T-cell (primary cell): ENCODE results near the gene TXNRD1. TPM values are rescaled to one million over a fixed set of nuclear protein-coding genes. Genes with fewer than 3 reads are reported as not detected.
A peak's percentile ranks its signal among the peaks of the same experiment; 100 is the strongest.

Experiments used
- ATAC-seq, 4 experiments: fragments of 200-7000 bp in 3 of 4; fragments of 150-1000 bp in 1 of 4; cut with Tn5 transposase; replicated peaks in 1 of 4; 1 replicate in 3 of 4; 2 replicates in 1 of 4; pipeline ENCODE4 v1.10.0; 2021; ENCODE audit warnings: moderate library complexity in 3 of 4, mild to moderate bottlenecking in 2 of 4, moderate number of reproducible peaks in 1 of 4
- CTCF ChIA-PET, 2 donors: fragments of 300-600 bp; sonication (Branson Sonifier 250); formaldehyde crosslinking; loops; one replicate each; lab custom pipeline; 2022; ENCODE audit warnings: antibody characterized with exemption in 2 of 2; lab: Charles Lee
- POLR2A ChIA-PET, 2 donors: fragments of 300-600 bp; sonication (Branson Sonifier 250); formaldehyde crosslinking; loops; one replicate each; lab custom pipeline; 2022; ENCODE audit warnings: antibody characterized with exemption in 2 of 2; lab: Charles Lee
- DNase-seq, 35 experiments: peaks; one replicate each; pipeline versions ENCODE4 v3.0.0 to v3.0.0-alpha.2; 2013 to 2023
- H3K27ac ChIP-seq: one replicate; pipeline ENCODE4 v1.5.1; 2013; ENCODE audit warnings: low read length
- H3K27me3 ChIP-seq, 2 experiments: replicated peaks in 1 of 2; 1 replicate in 1 of 2; 2 replicates in 1 of 2; pipeline versions ENCODE4 v1.6.1 to v1.7.0; 2013; ENCODE audit warnings: low read length in 1 of 2, mixed read lengths in 1 of 2; ENCODE audit not compliant: control insufficient read depth in 2 of 2, insufficient read depth in 2 of 2; ENCODE audit errors: extremely low read depth in 1 of 2
- H3K36me3 ChIP-seq, 2 donors: 1 replicate in 1 of 2; 2 replicates in 1 of 2; pipeline versions ENCODE4 v1.6.1 to v1.7.0; 2013; ENCODE audit warnings: low read length in 1 of 2; ENCODE audit not compliant: control insufficient read depth in 2 of 2, insufficient read depth in 1 of 2; ENCODE audit errors: extremely low read depth in 1 of 2
- H3K4me1 ChIP-seq, 2 experiments: 1 replicate in 1 of 2; 2 replicates in 1 of 2; pipeline versions ENCODE4 v1.6.1 to v1.7.0; 2013; ENCODE audit warnings: low read length in 2 of 2, mixed read lengths in 1 of 2; ENCODE audit not compliant: insufficient read depth in 2 of 2, control insufficient read depth in 1 of 2; ENCODE audit errors: extremely low read depth in 1 of 2
- H3K4me3 ChIP-seq, 2 donors: 1 replicate in 1 of 2; 2 replicates in 1 of 2; pipeline versions ENCODE4 v1.5.1 to v1.7.0; 2013; ENCODE audit warnings: mild to moderate bottlenecking in 2 of 2, low read length in 1 of 2, moderate library complexity in 1 of 2; ENCODE audit not compliant: control insufficient read depth in 1 of 2; ENCODE audit errors: extremely low read depth in 1 of 2
- H3K9me3 ChIP-seq: 2 replicates; pipeline ENCODE4 v1.7.0; 2013
- H3K27ac Mint-ChIP-seq, 2 donors: one replicate each; pipeline ENCODE4 v1.8.0; 2020 to 2021; ENCODE audit warnings: mild to moderate bottlenecking in 2 of 2, mixed read lengths in 2 of 2
- H3K27me3 Mint-ChIP-seq, 2 donors: one replicate each; pipeline ENCODE4 v1.8.0; 2021 to 2022; ENCODE audit warnings: mixed read lengths in 2 of 2
- H3K36me3 Mint-ChIP-seq: one replicate; pipeline ENCODE4 v1.8.0; 2021; ENCODE audit warnings: mixed read lengths
- H3K4me1 Mint-ChIP-seq, 3 donors: one replicate each; pipeline ENCODE4 v1.8.0; 2020 to 2022; ENCODE audit warnings: mixed read lengths in 3 of 3, mild to moderate bottlenecking in 1 of 3
- H3K4me3 Mint-ChIP-seq, 3 donors: one replicate each; pipeline ENCODE4 v1.8.0; 2020 to 2022; ENCODE audit warnings: mild to moderate bottlenecking in 3 of 3, mixed read lengths in 3 of 3, moderate library complexity in 3 of 3
- H3K9me3 Mint-ChIP-seq, 3 donors: one replicate each; pipeline ENCODE4 v1.8.0; 2020 to 2022; ENCODE audit warnings: mixed read lengths in 3 of 3
- WGBS: methylation state at CpG from one replicate; pipeline ENCODE4 v1.1.5; 2013; ENCODE audit warnings: missing lambda C conversion rate; ENCODE audit not compliant: insufficient coverage; 5-methylcytosine and 5-hydroxymethylcytosine counted together
- total RNA-seq, 35 experiments: library from RNA in 6 of 35; stranded (reverse) in 6 of 35; fragments of 120-200 nt in 1 of 35; gene quantifications; one replicate each; pipeline versions ENCODE4 v1.2.1 to v1.2.4 and lab custom pipeline; 2013 to 2026

TXNRD1 gene
- total RNA-seq, 5 donors from 2014 or later (not counting 1 experiment from before 2014, with no cell fraction given), result 33.1 to 91.7 (median 68.9) TPM

DNA sequence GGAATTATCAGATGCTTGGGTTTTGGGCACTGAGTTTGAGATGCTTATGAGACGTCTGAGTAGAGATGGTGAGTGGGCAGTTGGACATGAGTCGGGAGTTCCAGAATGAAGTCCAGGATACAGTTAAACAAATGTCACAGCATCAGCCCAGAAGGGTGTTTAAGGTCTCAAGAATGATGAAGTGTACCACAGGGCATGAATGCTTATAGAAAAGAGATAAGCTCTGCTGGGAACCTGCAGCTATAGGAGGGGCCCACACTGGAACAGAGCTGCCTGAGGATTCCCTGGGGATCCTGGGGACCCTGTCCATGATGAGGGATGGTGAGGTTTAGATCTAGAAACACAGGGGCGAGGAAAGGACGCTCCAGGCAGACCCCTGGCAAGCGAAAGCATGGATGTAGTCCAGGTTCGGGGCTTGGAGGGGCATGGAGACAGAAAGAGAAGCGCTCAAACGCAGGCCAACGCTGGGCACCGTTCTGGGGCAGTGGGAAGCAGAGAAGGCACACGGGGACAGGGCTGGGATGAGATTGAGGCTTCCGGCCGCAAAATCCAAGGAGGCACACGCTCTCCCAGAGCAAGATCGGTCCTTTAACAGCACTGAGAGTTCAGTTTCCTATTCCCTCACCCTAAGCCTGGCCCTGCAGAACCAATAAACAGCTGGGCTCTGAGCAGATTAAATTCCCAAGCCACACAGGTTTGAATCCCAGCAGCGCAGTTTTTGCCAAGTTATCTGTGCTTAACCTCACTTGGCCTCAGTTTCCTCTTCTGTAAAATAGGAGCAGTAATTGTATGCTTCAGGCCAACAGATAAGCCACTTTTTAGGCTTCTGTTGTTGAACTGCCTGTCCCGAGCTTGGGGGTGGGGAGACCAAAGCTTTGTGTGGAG is 140.9 kb downstream of the TXNRD1 start:
- ATAC-seq, result no peak
- Histone ChIP-seq H3K27ac (no peak overlapping the region), H3K4me3 (no peak overlapping the region), H3K36me3 (peaks cover 0 to 5% of the 10 kb centered on the region in 2 donors), H3K9me3 (no peaks in the 10 kb centered on the region), H3K4me1 (no peaks in the 10 kb centered on the region), H3K27me3 (no peaks in the 10 kb centered on the region)
- WGBS, result 93% methylated on average over 14 of the region's 17 CpGs
- POLR2A ChIA-PET, result no interaction called here
- H3K4me1 Mint-ChIP-seq, result peaks cover 0 to 2% (median 0%) of the 10 kb centered on the region in 3 donors
- no peak overlapping the region for H3K27ac Mint-ChIP-seq
- H3K4me3 Mint-ChIP-seq, result no peak overlapping the region
- H3K36me3 Mint-ChIP-seq, result peaks cover 5% of the 10 kb centered on the region
- H3K27me3 Mint-ChIP-seq, result no peaks in the 10 kb centered on the region
- no peaks in the 10 kb centered on the region for H3K9me3 Mint-ChIP-seq
- CTCF ChIA-PET, result interaction anchor here (0.5 to 0.7 kb wide), 3 partner anchors 10 to 162 kb away, joined by 3 read pairs; no protein-coding TSS in a partner anchor
- DNase-seq, result no peak

DNA sequence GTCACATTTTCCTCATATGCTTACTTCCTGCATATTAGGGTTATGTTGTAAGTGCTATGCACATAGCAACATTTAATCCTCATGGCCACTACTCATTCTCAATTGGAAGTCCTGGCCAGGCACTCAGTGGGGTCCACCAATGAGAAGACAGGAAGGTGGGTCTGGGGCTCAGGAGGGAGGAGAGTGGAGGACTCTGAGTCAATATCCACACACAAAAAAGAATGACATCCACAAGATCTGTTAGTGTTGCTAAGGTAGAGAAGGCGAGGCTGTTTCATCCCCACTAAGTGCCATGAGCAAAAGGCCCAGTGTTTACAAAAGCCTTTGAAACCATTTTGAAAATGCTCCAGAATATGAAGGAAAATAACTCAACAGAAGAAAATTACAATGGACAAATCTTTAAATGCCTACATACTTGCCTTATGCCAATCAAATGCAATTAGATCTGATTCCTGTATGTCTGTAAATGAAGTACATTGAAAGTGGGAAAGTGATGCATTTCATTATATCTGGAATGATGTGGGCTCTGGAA is 141.9 kb downstream of the TXNRD1 start:
- ChIA-PET POLR2A (no interaction called here), CTCF (interaction anchor here (0.7 to 1.4 kb wide), 3 partner anchors 153 to 1782 kb away, joined by 3 to 16 read pairs (median 8); no protein-coding TSS in a partner anchor)
- H3K27ac ChIP-seq, result no peak overlapping the region
- peaks cover 2% of the 10 kb centered on the region for H3K36me3 Mint-ChIP-seq
- H3K4me1 Mint-ChIP-seq, result peaks cover 0 to 2% (median 0%) of the 10 kb centered on the region in 3 donors
- H3K36me3 ChIP-seq, result no peaks in the 10 kb centered on the region
- no peak overlapping the region for H3K4me3 Mint-ChIP-seq
- WGBS, result no CpG with 5 or more reads among the region's 1 CpG
- H3K9me3 Mint-ChIP-seq, result no peaks in the 10 kb centered on the region
- H3K4me1 ChIP-seq, result no peaks in the 10 kb centered on the region
- H3K4me3 ChIP-seq, result no peak overlapping the region
- ATAC-seq, result no peak
- no peaks in the 10 kb centered on the region for H3K27me3 ChIP-seq
- peak overlapping the region; percentile 24 to 37 for H3K27ac Mint-ChIP-seq
- H3K9me3 ChIP-seq, result no peaks in the 10 kb centered on the region
- no peaks in the 10 kb centered on the region for H3K27me3 Mint-ChIP-seq
- no peak for DNase-seq

DNA sequence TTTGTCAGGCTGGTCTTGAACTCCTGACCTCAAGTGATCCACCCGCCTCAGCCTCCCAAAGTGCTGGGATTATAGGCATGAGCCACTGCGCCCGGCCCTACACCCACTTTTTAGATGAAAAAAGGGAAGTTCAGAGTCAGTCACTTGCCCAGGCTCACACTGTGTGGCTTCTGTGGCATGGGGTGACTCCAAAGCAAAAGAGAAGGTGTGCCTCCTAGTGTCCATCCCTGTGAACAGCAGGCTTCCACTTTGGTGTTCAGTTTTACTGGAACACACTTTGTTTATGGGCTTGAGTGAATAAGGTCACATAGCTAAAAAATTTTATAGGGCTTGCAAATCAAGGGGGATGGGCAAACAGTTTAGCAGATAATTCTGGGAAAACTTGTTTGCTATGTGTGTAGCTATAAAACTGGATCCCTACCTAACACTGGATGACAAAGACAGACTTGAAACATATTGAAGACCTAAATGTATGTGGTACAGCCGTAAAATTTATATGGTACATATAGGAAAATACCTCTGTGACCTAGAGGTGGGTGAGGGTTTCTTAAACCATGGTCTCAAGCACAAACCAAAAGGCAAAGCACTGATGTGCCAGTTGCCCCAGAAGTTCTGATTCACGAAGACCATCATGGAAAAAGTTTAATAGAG is 142.9 kb downstream of the TXNRD1 start:
- H3K27ac Mint-ChIP-seq, result no peak overlapping the region
- Histone ChIP-seq H3K27me3 (no peaks in the 10 kb centered on the region), H3K4me1 (no peaks in the 10 kb centered on the region), H3K36me3 (no peaks in the 10 kb centered on the region), H3K27ac (no peak overlapping the region), H3K4me3 (no peak overlapping the region), H3K9me3 (no peaks in the 10 kb centered on the region)
- DNase-seq (peak; percentile 15 to 80 (median 57)), ATAC-seq (peak; percentile 83 to 91 (median 89))
- no peak overlapping the region for H3K4me3 Mint-ChIP-seq
- WGBS, result 37% methylated on average over 3 of the region's 5 CpGs
- ChIA-PET POLR2A (interaction anchor here in 1 of 2 donors (0.6 kb wide), 1 partner anchor 149 kb away, joined by 3 read pairs; no protein-coding TSS in a partner anchor), CTCF (interaction anchor here (0.7 to 2.1 kb wide), 7 partner anchors 18 to 697 kb away, joined by 3 to 16 read pairs (median 5); no protein-coding TSS in a partner anchor)
- no peaks in the 10 kb centered on the region for H3K9me3 Mint-ChIP-seq
- peaks cover 0 to 2% (median 0%) of the 10 kb centered on the region in 3 donors for H3K4me1 Mint-ChIP-seq
- no peaks in the 10 kb centered on the region for H3K27me3 Mint-ChIP-seq
- peaks cover 2% of the 10 kb centered on the region for H3K36me3 Mint-ChIP-seq

DNA sequence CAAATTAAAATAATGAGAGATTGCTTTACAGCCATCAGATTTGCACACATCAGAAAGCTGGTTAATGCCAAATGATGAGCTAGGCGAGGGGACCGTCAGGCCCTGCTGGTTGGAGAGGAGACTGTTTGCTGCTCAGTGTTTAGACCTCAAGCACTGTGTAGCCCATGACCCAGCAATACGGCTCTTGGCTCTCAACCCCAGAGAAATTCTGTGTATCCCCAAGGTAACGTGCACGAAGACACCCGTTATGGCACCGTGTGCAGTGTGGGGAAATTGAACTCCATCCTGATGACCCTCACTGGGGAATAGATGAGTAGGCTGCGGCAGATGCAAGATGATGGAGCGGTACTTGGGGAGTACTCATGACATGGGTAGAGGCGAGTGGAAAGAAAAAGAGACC is 143.6 kb downstream of the TXNRD1 start:
- Histone ChIP-seq H3K4me1 (no peaks in the 10 kb centered on the region), H3K27me3 (no peaks in the 10 kb centered on the region), H3K27ac (no peak overlapping the region), H3K9me3 (no peaks in the 10 kb centered on the region), H3K36me3 (no peaks in the 10 kb centered on the region), H3K4me3 (no peak overlapping the region)
- DNase-seq (no peak), ATAC-seq (no peak)
- Mint-ChIP-seq H3K36me3 (peaks cover 2% of the 10 kb centered on the region), H3K27ac (no peak overlapping the region), H3K4me1 (peaks cover 0 to 2% (median 0%) of the 10 kb centered on the region in 3 donors), H3K9me3 (no peaks in the 10 kb centered on the region), H3K27me3 (no peaks in the 10 kb centered on the region), H3K4me3 (no peak overlapping the region)
- WGBS, result 96% methylated on average over 8 of the region's 10 CpGs
- CTCF ChIA-PET, result interaction anchor here (1.1 to 2.1 kb wide), 3 partner anchors 18 to 159 kb away, joined by 5 to 8 read pairs (median 6); no protein-coding TSS in a partner anchor
- POLR2A ChIA-PET, result no interaction called here

DNA sequence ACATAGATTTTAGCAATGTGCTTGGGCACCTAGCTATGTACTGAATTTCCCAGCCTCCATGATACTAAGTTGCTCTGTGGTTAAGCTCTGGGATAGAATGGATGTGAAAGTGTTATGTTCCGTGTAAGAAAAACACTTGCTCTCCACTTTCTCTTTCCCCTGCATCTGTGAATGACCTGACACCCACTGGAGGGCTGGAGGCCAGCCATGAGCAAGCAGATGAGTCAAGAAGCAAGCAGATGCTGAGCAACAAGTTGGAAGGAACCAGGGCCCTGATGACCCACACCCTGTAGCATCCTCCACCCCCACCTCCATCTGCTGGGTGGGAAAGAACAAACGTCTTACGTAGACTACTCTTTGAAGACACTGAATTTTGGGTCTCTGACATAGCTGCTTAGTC is 144.6 kb downstream of the TXNRD1 start:
- no peaks in the 10 kb centered on the region for H3K4me1 ChIP-seq
- Mint-ChIP-seq H3K36me3 (peaks cover under 1% of the 10 kb centered on the region), H3K27me3 (no peaks in the 10 kb centered on the region), H3K4me3 (no peak overlapping the region), H3K27ac (no peak overlapping the region), H3K9me3 (no peaks in the 10 kb centered on the region), H3K4me1 (peaks cover 0 to 2% (median 0%) of the 10 kb centered on the region in 3 donors)
- ATAC-seq (no peak), DNase-seq (no peak)
- CTCF ChIA-PET, result interaction anchor here (0.7 to 2.1 kb wide), 2 partner anchors 19 to 490 kb away, joined by 8 read pairs; no protein-coding TSS in a partner anchor
- H3K36me3 ChIP-seq, result no peaks in the 10 kb centered on the region
- no peaks in the 10 kb centered on the region for H3K27me3 ChIP-seq
- no peak overlapping the region for H3K4me3 ChIP-seq
- WGBS, result no CpG with 5 or more reads among the region's 3 CpGs
- H3K9me3 ChIP-seq, result no peaks in the 10 kb centered on the region
- no peak overlapping the region for H3K27ac ChIP-seq
- POLR2A ChIA-PET, result interaction anchor here in 1 of 2 donors (0.6 kb wide), 2 partner anchors 72 to 830 kb away, joined by 3 to 5 read pairs; no protein-coding TSS in a partner anchor
